HUES64 (cell line): Measurements from ENCODE around the gene PTPN4.

ENCODE experiments used
- H3K27ac ChIP-seq: 2 replicates; pipeline ENCODE4 v1.7.0; 2013; ENCODE audit warnings: low read depth, low read length, inconsistent platforms
- H3K27me3 ChIP-seq: 2 replicates; pipeline ENCODE4 v1.6.1; 2013; ENCODE audit warnings: mild to moderate bottlenecking, low read length; ENCODE audit not compliant: insufficient read depth
- H3K36me3 ChIP-seq: 2 replicates; pipeline ENCODE4 v1.6.1; 2013; ENCODE audit warnings: mild to moderate bottlenecking, low read length; ENCODE audit not compliant: insufficient read depth
- H3K4me1 ChIP-seq: 2 replicates; pipeline ENCODE4 v1.6.1; 2013; ENCODE audit warnings: mild to moderate bottlenecking, low read length, moderate library complexity; ENCODE audit not compliant: insufficient read depth
- H3K4me3 ChIP-seq: 2 replicates; pipeline ENCODE4 v1.5.1; 2013; ENCODE audit warnings: mild to moderate bottlenecking, low read length, moderate library complexity
- H3K9ac ChIP-seq: 2 replicates; pipeline ENCODE4 v1.6.1; 2013; ENCODE audit warnings: mild to moderate bottlenecking, low read depth, low read length
- H3K9me3 ChIP-seq: 2 replicates; pipeline ENCODE4 v1.6.1; 2013; ENCODE audit warnings: low read depth, low read length; ENCODE audit not compliant: insufficient read depth
- WGBS: fragments of 150-250, 120-280 bp; methylation state at CpG from one replicate; pipeline ENCODE4 v1.1.7; 2013; ENCODE audit warnings: missing lambda C conversion rate; 5-methylcytosine and 5-hydroxymethylcytosine counted together

PTPN4 gene

GRCh38 chr2:119768742-119769141 lies 9.0 kb downstream of the PTPN4 start:
- Histone ChIP-seq H3K27ac (no peak overlapping the region), H3K27me3 (no peaks in the 10 kb centered on the region), H3K9me3 (no peaks in the 10 kb centered on the region), H3K4me3 (no peak overlapping the region), H3K9ac (no peak overlapping the region), H3K4me1 (peaks cover 35% of the 10 kb centered on the region), H3K36me3 (no peaks in the 10 kb centered on the region)
- WGBS: 88% methylated on average over 1 of the region's 1 CpG

- no peaks in the 10 kb centered on the region for H3K27me3 ChIP-seq
- H3K9ac ChIP-seq: no peak overlapping the region
- no peak overlapping the region for H3K27ac ChIP-seq
- 100% methylated on average over 2 of the region's 3 CpGs for WGBS
- peaks cover 27% of the 10 kb centered on the region for H3K4me1 ChIP-seq
- H3K4me3 ChIP-seq: no peak overlapping the region
- H3K36me3 ChIP-seq: no peaks in the 10 kb centered on the region
- no peaks in the 10 kb centered on the region for H3K9me3 ChIP-seq
Measured at GRCh38 chr2:119769645-119770044, 9.9 kb downstream of the PTPN4 start.

- H3K9ac ChIP-seq: no peak overlapping the region
- H3K4me3 ChIP-seq: no peak overlapping the region
- 92% methylated on average over 2 of the region's 2 CpGs for WGBS
- H3K9me3 ChIP-seq: no peaks in the 10 kb centered on the region
- H3K4me1 ChIP-seq: peaks cover 11% of the 10 kb centered on the region; the same call in 1 of the 2 replicates
- no peaks in the 10 kb centered on the region for H3K36me3 ChIP-seq
- H3K27me3 ChIP-seq: no peaks in the 10 kb centered on the region
- no peak overlapping the region for H3K27ac ChIP-seq
Measured at GRCh38 chr2:119771331-119771730, 11.6 kb downstream of the PTPN4 start.

- H3K27ac ChIP-seq: no peak overlapping the region
- 86% methylated on average over 2 of the region's 2 CpGs for WGBS
- H3K9me3 ChIP-seq: no peaks in the 10 kb centered on the region
- no peaks in the 10 kb centered on the region for H3K36me3 ChIP-seq
- H3K4me1 ChIP-seq: peaks cover 14% of the 10 kb centered on the region
- H3K27me3 ChIP-seq: no peaks in the 10 kb centered on the region
- no peak overlapping the region for H3K9ac ChIP-seq
- no peak overlapping the region for H3K4me3 ChIP-seq
Measured at GRCh38 chr2:119772128-119772527, 12.4 kb downstream of the PTPN4 start.

GRCh38 chr2:119772767-119773166 lies 13.0 kb downstream of the PTPN4 start:
- Histone ChIP-seq H3K4me3 (no peak overlapping the region), H3K36me3 (no peaks in the 10 kb centered on the region), H3K4me1 (peaks cover 13% of the 10 kb centered on the region), H3K27me3 (no peaks in the 10 kb centered on the region), H3K9me3 (no peaks in the 10 kb centered on the region), H3K27ac (no peak overlapping the region), H3K9ac (no peak overlapping the region)
- WGBS: 91% methylated on average over 4 of the region's 4 CpGs

- no peaks in the 10 kb centered on the region for H3K9me3 ChIP-seq
- no peak overlapping the region for H3K9ac ChIP-seq
- peaks cover 4% of the 10 kb centered on the region for H3K4me1 ChIP-seq
- no peaks in the 10 kb centered on the region for H3K36me3 ChIP-seq
- no peaks in the 10 kb centered on the region for H3K27me3 ChIP-seq
- no peak overlapping the region for H3K27ac ChIP-seq
- no peak overlapping the region for H3K4me3 ChIP-seq
Measured at GRCh38 chr2:119774026-119774425, 14.3 kb downstream of the PTPN4 start.

GRCh38 chr2:119775102-119775501 lies 15.4 kb downstream of the PTPN4 start:
- 93% methylated on average over 6 of the region's 6 CpGs for WGBS
- no peaks in the 10 kb centered on the region for H3K27me3 ChIP-seq

GRCh38 chr2:119782308-119783027 lies 22.7 kb downstream of the PTPN4 start:
- 92% methylated on average over 4 of the region's 9 CpGs for WGBS
- no peaks in the 10 kb centered on the region for H3K4me1 ChIP-seq

More at GRCh38 chr2:119775102-119775501, 15.4 kb downstream of the PTPN4 start:
- Histone ChIP-seq H3K9me3 (no peaks in the 10 kb centered on the region), H3K4me1 (peaks cover 3% of the 10 kb centered on the region), H3K4me3 (no peak overlapping the region), H3K9ac (no peak overlapping the region), H3K36me3 (no peaks in the 10 kb centered on the region), H3K27ac (no peak overlapping the region)

GRCh38 chr2:119784876-119785275 lies 25.2 kb downstream of the PTPN4 start:
- H3K27ac ChIP-seq: no peak overlapping the region
- no peak overlapping the region for H3K9ac ChIP-seq
- H3K4me1 ChIP-seq: no peaks in the 10 kb centered on the region
- 89% methylated on average over 5 of the region's 5 CpGs for WGBS
- no peak overlapping the region for H3K4me3 ChIP-seq
- H3K9me3 ChIP-seq: peaks cover 17% of the 10 kb centered on the region
- H3K36me3 ChIP-seq: peaks cover 6% of the 10 kb centered on the region; the same call in 1 of the 2 replicates
- H3K27me3 ChIP-seq: no peaks in the 10 kb centered on the region

More at GRCh38 chr2:119782308-119783027, 22.7 kb downstream of the PTPN4 start:
- Histone ChIP-seq H3K27ac (no peak overlapping the region), H3K4me3 (no peak overlapping the region), H3K9ac (no peak overlapping the region), H3K9me3 (no peaks in the 10 kb centered on the region), H3K27me3 (no peaks in the 10 kb centered on the region), H3K36me3 (no peaks in the 10 kb centered on the region)

- Histone ChIP-seq H3K9ac (no peak overlapping the region), H3K36me3 (peaks cover 9% of the 10 kb centered on the region; the same call in 1 of the 2 replicates), H3K4me1 (no peaks in the 10 kb centered on the region), H3K9me3 (peaks cover 29% of the 10 kb centered on the region), H3K27ac (no peak overlapping the region), H3K27me3 (no peaks in the 10 kb centered on the region), H3K4me3 (no peak overlapping the region)
- WGBS: 89% methylated on average over 1 of the region's 1 CpG
Measured at GRCh38 chr2:119786295-119786694, 26.6 kb downstream of the PTPN4 start.

- no peak overlapping the region for H3K4me3 ChIP-seq
- peaks cover 15% of the 10 kb centered on the region; the same call in 1 of the 2 replicates for H3K36me3 ChIP-seq
- H3K4me1 ChIP-seq: no peaks in the 10 kb centered on the region
- H3K27me3 ChIP-seq: no peaks in the 10 kb centered on the region
- no peak overlapping the region for H3K9ac ChIP-seq
- H3K9me3 ChIP-seq: peaks cover 44% of the 10 kb centered on the region
- 90% methylated on average over 1 of the region's 1 CpG for WGBS
- H3K27ac ChIP-seq: no peak overlapping the region
Measured at GRCh38 chr2:119788752-119789151, 29.0 kb downstream of the PTPN4 start.

GRCh38 chr2:119790466-119790865 lies 30.7 kb downstream of the PTPN4 start:
- no peak overlapping the region for H3K27ac ChIP-seq
- no peak overlapping the region for H3K4me3 ChIP-seq
- H3K4me1 ChIP-seq: no peaks in the 10 kb centered on the region
- H3K36me3 ChIP-seq: peaks cover 24% of the 10 kb centered on the region; the same call in 1 of the 2 replicates
- H3K9me3 ChIP-seq: peaks cover 56% of the 10 kb centered on the region
- no peak overlapping the region for H3K9ac ChIP-seq
- H3K27me3 ChIP-seq: no peaks in the 10 kb centered on the region
